Erythroblast (primary cell): Measurements from ENCODE around the gene WDR45B.

Experiments
- GATA1 ChIP-seq: IDR thresholded peaks from 2 replicates; pipeline ENCODE4 v1.6.1; 2011; ENCODE audit warnings: low read depth, mild to moderate bottlenecking, control low read depth, low read length, moderate library complexity
- POLR2A ChIP-seq: IDR thresholded peaks from 2 replicates; pipeline ENCODE4 v1.6.1; 2011; ENCODE audit warnings: mild to moderate bottlenecking, low read length

DNA sequence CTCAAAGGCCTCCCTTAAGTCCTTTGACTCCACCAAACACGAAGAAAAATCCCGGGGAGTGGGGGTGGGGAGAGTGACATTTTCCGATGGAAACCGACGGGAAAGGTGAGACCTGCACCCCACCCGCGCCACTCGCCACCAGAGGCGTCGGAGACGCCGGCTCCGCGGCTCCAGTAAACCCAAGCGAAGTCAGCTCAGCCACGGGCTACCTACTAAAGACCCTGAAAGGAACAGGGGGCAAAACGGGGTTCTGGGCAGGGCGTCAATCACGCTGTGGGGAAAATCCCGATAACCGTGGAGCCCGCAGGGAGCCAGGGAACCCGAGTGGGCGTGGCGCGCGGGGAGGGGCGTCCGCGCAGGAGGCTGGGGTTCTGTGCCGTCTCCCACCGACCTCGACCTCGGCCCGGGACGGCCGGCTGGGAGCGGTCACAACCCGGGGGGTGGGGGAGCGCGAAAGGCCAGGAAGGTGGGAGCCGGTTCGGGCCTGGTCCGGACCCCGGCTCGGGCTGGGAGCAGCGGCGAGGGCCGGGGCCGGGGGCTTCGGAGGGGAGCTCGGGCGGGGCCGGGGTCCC is 565 bp downstream of the WDR45B start:
- TF ChIP-seq POLR2A (no peak), GATA1 (no peak)
